OCI-LY3 (cell line): Measurements from ENCODE around the gene SVOPL.

ENCODE experiments used
- EZH2phosphoT487 ChIP-seq: fragments of 200-600 bp; shearing (Covaris generic); IDR thresholded peaks from 2 replicates; pipeline ENCODE4 v1.6.1; 2018; ENCODE audit warnings: antibody characterized with exemption, mixed run types, low read depth
- TF ChIP-seq, protein P1 (sequence below): fragments of 200-600, 300-600 bp; sonication (generic); IDR thresholded peaks from 2 replicates; pipeline ENCODE4 v1.5.1; 2014; ENCODE audit warnings: antibody characterized with exemption, low read length, low read depth

- TF ChIP-seq, protein P1, sequence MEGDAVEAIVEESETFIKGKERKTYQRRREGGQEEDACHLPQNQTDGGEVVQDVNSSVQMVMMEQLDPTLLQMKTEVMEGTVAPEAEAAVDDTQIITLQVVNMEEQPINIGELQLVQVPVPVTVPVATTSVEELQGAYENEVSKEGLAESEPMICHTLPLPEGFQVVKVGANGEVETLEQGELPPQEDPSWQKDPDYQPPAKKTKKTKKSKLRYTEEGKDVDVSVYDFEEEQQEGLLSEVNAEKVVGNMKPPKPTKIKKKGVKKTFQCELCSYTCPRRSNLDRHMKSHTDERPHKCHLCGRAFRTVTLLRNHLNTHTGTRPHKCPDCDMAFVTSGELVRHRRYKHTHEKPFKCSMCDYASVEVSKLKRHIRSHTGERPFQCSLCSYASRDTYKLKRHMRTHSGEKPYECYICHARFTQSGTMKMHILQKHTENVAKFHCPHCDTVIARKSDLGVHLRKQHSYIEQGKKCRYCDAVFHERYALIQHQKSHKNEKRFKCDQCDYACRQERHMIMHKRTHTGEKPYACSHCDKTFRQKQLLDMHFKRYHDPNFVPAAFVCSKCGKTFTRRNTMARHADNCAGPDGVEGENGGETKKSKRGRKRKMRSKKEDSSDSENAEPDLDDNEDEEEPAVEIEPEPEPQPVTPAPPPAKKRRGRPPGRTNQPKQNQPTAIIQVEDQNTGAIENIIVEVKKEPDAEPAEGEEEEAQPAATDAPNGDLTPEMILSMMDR, result no peak
- no peak for TF ChIP-seq EZH2phosphoT487
Measured at GRCh38 chr7:138607216-138608126, 93.7 kb downstream of the SVOPL start.
